ENCODE measurements around the gene ACER3.
"Not testable (repeated sequence)": the region's sequence is repeated elsewhere in the genome, so short reads cannot be mapped to it uniquely, and the experiment has no call there.

ACER3 gene

GRCh38 chr11:76872959-76873827 is 12.5 kb downstream of the ACER3 start:
- DNase-seq (ENCODE audit: low spot score), result no peak

GRCh38 chr11:76878014-76878413 is 17.3 kb downstream of the ACER3 start:
- no peak for DNase-seq (ENCODE audit: low spot score)

- no peak for DNase-seq (ENCODE audit: low spot score)
These were observed 19.6 kb downstream of the ACER3 start for GRCh38 chr11:76880314-76880713.

- no peak for DNase-seq (ENCODE audit: low spot score)
These were observed 20.2 kb downstream of the ACER3 start for GRCh38 chr11:76880956-76881355.

- DNase-seq (ENCODE audit: low spot score), result no peak
These were observed 24.8 kb downstream of the ACER3 start for GRCh38 chr11:76885390-76886097.

- peak; percentile 25 for DNase-seq (ENCODE audit: low spot score)
These were observed 28.3 kb downstream of the ACER3 start for GRCh38 chr11:76888989-76889388.

GRCh38 chr11:76889411-76889975 is 28.8 kb downstream of the ACER3 start:
- DNase-seq (ENCODE audit: low spot score), result no peak

- no peak for DNase-seq (ENCODE audit: low spot score)
These were observed 29.6 kb downstream of the ACER3 start for GRCh38 chr11:76890329-76890728.

GRCh38 chr11:76891285-76891684 is 30.6 kb downstream of the ACER3 start:
- DNase-seq (ENCODE audit: low spot score), result no peak

GRCh38 chr11:76891793-76892192 is 31.1 kb downstream of the ACER3 start:
- no peak for DNase-seq (ENCODE audit: low spot score)

GRCh38 chr11:76892306-76892705 is 31.6 kb downstream of the ACER3 start:
- DNase-seq (ENCODE audit: low spot score), result no peak

- DNase-seq (ENCODE audit: low spot score), result no peak
These were observed 36.5 kb downstream of the ACER3 start for GRCh38 chr11:76897233-76897632.

- no peak for DNase-seq (ENCODE audit: low spot score)
These were observed 40.4 kb downstream of the ACER3 start for GRCh38 chr11:76901144-76901543.

- not testable (repeated sequence) for DNase-seq (ENCODE audit: low spot score)
These were observed 40.9 kb downstream of the ACER3 start for GRCh38 chr11:76901622-76902021.

- DNase-seq (ENCODE audit: low spot score), result no peak
These were observed 41.6 kb downstream of the ACER3 start for GRCh38 chr11:76902121-76903014.

- DNase-seq (ENCODE audit: low spot score), result no peak
These were observed 42.6 kb downstream of the ACER3 start for GRCh38 chr11:76903325-76903724.

- no peak for DNase-seq (ENCODE audit: low spot score)
These were observed 50.1 kb downstream of the ACER3 start for GRCh38 chr11:76910620-76911414.

- no peak for DNase-seq (ENCODE audit: low spot score)
These were observed 50.7 kb downstream of the ACER3 start for GRCh38 chr11:76911415-76911808.

- no peak for DNase-seq (ENCODE audit: low spot score)
These were observed 56.0 kb downstream of the ACER3 start for GRCh38 chr11:76916712-76917111.

GRCh38 chr11:76918941-76919386 is 58.2 kb downstream of the ACER3 start:
- peak; percentile 78 for DNase-seq (ENCODE audit: low spot score)

GRCh38 chr11:76919467-76919866 is 58.7 kb downstream of the ACER3 start:
- no peak for DNase-seq (ENCODE audit: low spot score)

Data from hematopoietic multipotent progenitor cell treated with erythropoietin and hydrocortisone succinate and interleukin-3 and kit ligand, for 17 days (in vitro differentiated cells).